H1 (cell line): ENCODE measurements around the gene MAML1. TPM values are rescaled to one million over a fixed set of nuclear protein-coding genes. Genes with fewer than 3 reads are reported as not detected.

ENCODE experiments used
- ATF2 ChIP-seq: IDR thresholded peaks from 2 replicates; pipeline ENCODE4 v1.6.1; 2012; ENCODE audit warnings: low read length, inconsistent platforms
- BRCA1 ChIP-seq: IDR thresholded peaks from 2 replicates; pipeline ENCODE4 v1.6.1; 2012; ENCODE audit warnings: low read depth, low read length, improper control_type of control experiment
- CHD2 ChIP-seq: IDR thresholded peaks from 2 replicates; pipeline ENCODE4 v1.6.1; 2012; ENCODE audit warnings: low read length, improper control_type of control experiment
- CHD7 ChIP-seq: fragments of 300-600 bp; sonication (generic); IDR thresholded peaks from 2 replicates; pipeline ENCODE4 v1.7.1; 2012; ENCODE audit warnings: low read length, moderate library complexity, mild to moderate bottlenecking, inconsistent platforms; ENCODE audit not compliant: insufficient replicate concordance
- GTF2F1 ChIP-seq: IDR thresholded peaks from 2 replicates; pipeline ENCODE4 v1.6.1; 2012; ENCODE audit warnings: low read depth, low read length, improper control_type of control experiment, borderline replicate concordance
- HDAC6 ChIP-seq: IDR thresholded peaks from one replicate; pipeline ENCODE4 v1.7.1; 2012; ENCODE audit warnings: low read depth, mild to moderate bottlenecking, inconsistent platforms, low read length, moderate library complexity
- MAX ChIP-seq: IDR thresholded peaks from 2 replicates; pipeline ENCODE4 v1.6.1; 2012; ENCODE audit warnings: inconsistent platforms
- RAD21 ChIP-seq, 2 experiments: IDR thresholded peaks in 1 of 2; conservative IDR thresholded peaks in 1 of 2; 2 replicates each; pipeline ENCODE4 v1.6.1; 2011; ENCODE audit warnings: low read depth in 2 of 2, low read length in 2 of 2, improper control_type of control experiment in 1 of 2, inconsistent platforms in 1 of 2, mild to moderate bottlenecking in 1 of 2, moderate library complexity in 1 of 2
- RNF2 ChIP-seq: fragments of 200-900, 300-1000 bp; sonication (generic); IDR thresholded peaks from 2 replicates; pipeline ENCODE4 v1.7.1; 2016; ENCODE audit warnings: borderline replicate concordance, low read depth, mild to moderate bottlenecking, antibody characterized with exemption, low read length; ENCODE audit not compliant: poor library complexity, severe bottlenecking; ENCODE audit errors: missing control alignments
- polyA plus RNA-seq, 7 experiments: library from polyadenylated mRNA; depleted of rRNA in 3 of 7; stranded (reverse) in 5 of 7; unstranded in 2 of 7; fragments of >200 nt in 5 of 7; fragments of 200-250 nt in 2 of 7; gene quantifications; 1 replicate in 5 of 7; 2 replicates in 1 of 7; 4 replicates in 1 of 7; pipeline versions ENCODE4 v1.2.1 to v1.2.3, GENCODE V29; 2011 to 2013; ENCODE audit warnings: missing spikeins in 2 of 7, mixed read lengths in 2 of 7
- total RNA-seq: library from RNA; stranded (reverse); fragmentation: NEBNext Ultra II Directional; extraction: Animal tissue kit (Norgen Biotek cat#: 25700); gene quantifications from 2 replicates; pipeline ENCODE4 v1.2.1, GENCODE V29; 2021

MAML1 gene
- total and polyA plus RNA-seq, 2 of the 8 experiments (the other 6 are each of a cell fraction or from before 2014, with no cell fraction given): 17.1 to 41.9 TPM

GRCh38 chr5:179822059-179822432, 89.4 kb downstream of the MAML1 start (continued):
- TF ChIP-seq CHD7: no peak
- no peak for TF ChIP-seq CHD2
- TF ChIP-seq RAD21 (IDR thresholded peaks at IDR 0.05 in 1 of 2, conservative IDR thresholded peaks at IDR 0.05 in 1 of 2; ENCODE audit: low read depth in 2 of 2, low read length in 2 of 2): no peak
- TF ChIP-seq GTF2F1: no peak
- TF ChIP-seq BRCA1: no peak
- no peak for TF ChIP-seq HDAC6
- TF ChIP-seq MAX: no peak
- TF ChIP-seq ATF2: no peak
- TF ChIP-seq RNF2: no peak
